ENCODE data around the gene MRPS11. TPM values are rescaled to one million over a fixed set of nuclear protein-coding genes. Genes with fewer than 3 reads are reported as not detected.

The MRPS11 gene
- total and polyA plus RNA-seq, 2 of the 8 experiments (the other 6 are each of a cell fraction or from before 2014, with no cell fraction given), result 41.4 to 59.2 TPM

DNA sequence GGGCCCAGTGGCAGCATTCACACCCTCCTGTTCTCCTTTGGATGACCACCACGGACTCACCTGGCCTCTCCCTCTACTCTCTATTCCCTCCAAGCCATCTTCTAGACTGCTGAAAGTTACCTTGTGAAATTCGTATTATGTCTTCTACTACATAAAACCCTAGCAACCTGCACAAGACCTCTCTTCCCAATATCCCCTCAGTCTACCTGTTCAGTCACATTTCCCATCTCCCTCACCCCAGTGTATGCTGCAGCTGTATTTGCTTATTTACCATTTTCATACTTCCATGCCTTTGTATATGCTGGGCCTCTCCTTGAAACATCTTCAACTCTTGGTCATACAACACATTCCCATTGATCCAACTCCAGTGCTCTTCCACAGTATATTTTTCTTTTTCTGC, 43.7 kb downstream of the MRPS11 start (continued):
- TF ChIP-seq CTCF (IDR thresholded peaks at IDR 0.05; ENCODE audit: control extremely low read depth in 1 of 3, insufficient read depth in 1 of 3, low read depth in 1 of 3, low read length in 3 of 3), result no peak
- TF ChIP-seq BACH1 (IDR thresholded peaks at IDR 0.05; ENCODE audit: low read length), result no peak
- TF ChIP-seq, protein P1, sequence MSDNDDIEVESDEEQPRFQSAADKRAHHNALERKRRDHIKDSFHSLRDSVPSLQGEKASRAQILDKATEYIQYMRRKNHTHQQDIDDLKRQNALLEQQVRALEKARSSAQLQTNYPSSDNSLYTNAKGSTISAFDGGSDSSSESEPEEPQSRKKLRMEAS (IDR thresholded peaks at IDR 0.05), result no peak
- TF ChIP-seq SP4 (IDR thresholded peaks at IDR 0.05; ENCODE audit: low read length), result no peak
- TF ChIP-seq, protein P2, sequence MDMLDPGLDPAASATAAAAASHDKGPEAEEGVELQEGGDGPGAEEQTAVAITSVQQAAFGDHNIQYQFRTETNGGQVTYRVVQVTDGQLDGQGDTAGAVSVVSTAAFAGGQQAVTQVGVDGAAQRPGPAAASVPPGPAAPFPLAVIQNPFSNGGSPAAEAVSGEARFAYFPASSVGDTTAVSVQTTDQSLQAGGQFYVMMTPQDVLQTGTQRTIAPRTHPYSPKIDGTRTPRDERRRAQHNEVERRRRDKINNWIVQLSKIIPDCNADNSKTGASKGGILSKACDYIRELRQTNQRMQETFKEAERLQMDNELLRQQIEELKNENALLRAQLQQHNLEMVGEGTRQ (IDR thresholded peaks at IDR 0.05; ENCODE audit: low read length), result no peak

Data from H1 (cell line).